ENCODE measurements around the gene UFD1. TPM values are rescaled to one million over a fixed set of nuclear protein-coding genes. Genes with fewer than 3 reads are reported as not detected.

The UFD1 gene
- total and polyA plus RNA-seq, 2 of the 4 experiments (the other 2 are of a cell fraction): 149 to 152 TPM

GRCh38 chr22:19432133-19432851, 46.7 kb downstream of the UFD1 start, which contains the start of gene MRPL40:
Gene MRPL40, plus strand, starts transcription at chr22:19432545. Its CDS starts 10 bp downstream, at chr22:19432555.
- Histone ChIP-seq H3K9ac (ENCODE audit: low read depth, low read length) (peak within 1 kb of the TSS; percentile 93), H2BK5ac (ENCODE audit: low read depth, low read length, poor library complexity, severe bottlenecking) (peak within 1 kb of the TSS; percentile 96), H3K23ac (ENCODE audit: low read depth, low read length) (peak within 1 kb of the TSS; percentile 99), H2BK120ac (ENCODE audit: low read depth, low read length) (peak within 1 kb of the TSS; percentile 71; the same call in 1 of the 2 replicates), H3K4me3 (ENCODE audit: insufficient read depth, low read depth, low read length) (peak within 1 kb of the TSS; percentile 81), H3K14ac (replicated peaks; ENCODE audit: low read depth, low read length) (peak within 1 kb of the TSS; percentile 99), H3K36me3 (ENCODE audit: control insufficient read depth, insufficient read depth, low read length) (peaks cover 13% of the 10 kb centered on the region), H2AFZ (replicated peaks; ENCODE audit: low read length, poor library complexity) (peak within 1 kb of the TSS; percentile 99), H3K56ac (ENCODE audit: extremely low read depth, insufficient read depth, low read length) (peak within 1 kb of the TSS; percentile 70), H3K27ac (ENCODE audit: insufficient read depth, low read length) (peak within 1 kb of the TSS; percentile 88), H3K18ac (ENCODE audit: low read depth, low read length) (peak within 1 kb of the TSS; percentile 50), H3K9me1 (ENCODE audit: insufficient read depth, low read length) (peaks cover 4% of the 10 kb centered on the region; the same call in 1 of the 2 replicates), H4K20me1 (ENCODE audit: insufficient read depth, low read length) (peaks cover 23% of the 10 kb centered on the region), H2BK15ac (ENCODE audit: low read depth, low read length) (no peak within 1 kb of the TSS), H3K79me1 (ENCODE audit: low read depth in 1 of 2, low read length in 2 of 2) (peaks cover 11 to 66% of the 10 kb centered on the region in 2 experiments; a peak in 3 of 4 replicates), H2AK5ac (ENCODE audit: low read depth, low read length) (peak within 1 kb of the TSS; percentile 90), H4K91ac (ENCODE audit: insufficient read depth, low read depth, low read length) (peak within 1 kb of the TSS; percentile 90), H3K9me3 (ENCODE audit: control insufficient read depth, insufficient read depth, low read length) (no peaks in the 10 kb centered on the region), H3K27me3 (ENCODE audit: control insufficient read depth, insufficient read depth, low read length) (no peaks in the 10 kb centered on the region), H2BK20ac (ENCODE audit: low read depth, low read length) (no peak within 1 kb of the TSS), H3K4me1 (ENCODE audit: control insufficient read depth, insufficient read depth, low read length) (peaks cover 3% of the 10 kb centered on the region), H3K4ac (ENCODE audit: low read depth, low read length) (peak within 1 kb of the TSS; percentile 99), H3K4me2 (ENCODE audit: low read depth, low read length) (peak within 1 kb of the TSS; percentile 78), H2AK9ac (replicated peaks; ENCODE audit: low read depth, low read length, poor library complexity) (peak within 1 kb of the TSS; percentile 99), H4K5ac (ENCODE audit: low read depth, low read length) (peak within 1 kb of the TSS; percentile 86), H4K8ac (ENCODE audit: low read depth in 2 of 2, low read length in 2 of 2) (peak within 1 kb of the TSS; percentile 92 to 99)
- DNase-seq (peak; percentile 93), ATAC-seq (ENCODE audit: low read depth) (peak; percentile 90)
- no TSS peak for BruUV-seq (replicated peaks)
- POLR2A ChIA-PET (ENCODE audit: unreplicated experiment): no interaction called here
- dilution Hi-C loops (cut with HindIII; ENCODE audit: low sequenced_read_pairs, unreplicated experiment): no loop called here
- intact Hi-C loops (cut with micrococcal nuclease): no loop called here
- WGBS, 2 experiments (ENCODE audit: extremely low coverage in 2 of 2, insufficient read length in 1 of 2): 0% methylated on average over 49 of the region's 74 CpGs; no CpG with 5 or more reads in 1 of the 2 experiments
- TF ChIP-seq MAFK (IDR thresholded peaks at IDR 0.05; ENCODE audit: low read depth, low read length) (no peak), RAD21 (IDR thresholded peaks at IDR 0.05; ENCODE audit: low read length) (no peak), USF2 (IDR thresholded peaks at IDR 0.05; ENCODE audit: low read depth, low read length) (peak; percentile 57), MAZ (IDR thresholded peaks at IDR 0.05; ENCODE audit: borderline replicate concordance, low read depth, low read length) (peak; percentile 95; the same call in 1 of the 2 replicates), RFX5 (IDR thresholded peaks at IDR 0.05; ENCODE audit: low read depth, low read length) (no peak), MXI1 (IDR thresholded peaks at IDR 0.05; ENCODE audit: borderline replicate concordance, low read depth, low read length) (peak; percentile 87), BHLHE40 (IDR thresholded peaks at IDR 0.05; ENCODE audit: low read depth, low read length) (peak; percentile 40; the same call in 1 of the 2 replicates), POLR2A (IDR thresholded peaks at IDR 0.05; ENCODE audit: low read depth, low read length) (peak; percentile 77), CHD1 (IDR thresholded peaks at IDR 0.05; ENCODE audit: low read depth, low read length) (peak; percentile 88), CTCF (conservative IDR thresholded peaks at IDR 0.05; ENCODE audit: low read depth, low read length) (0 out of 2 replicates have a peak, but pooled peaks have one; percentile 11), CEBPB (IDR thresholded peaks at IDR 0.05; ENCODE audit: low read depth, low read length) (no peak), RCOR1 (IDR thresholded peaks at IDR 0.05; ENCODE audit: insufficient replicate concordance, low read length) (no peak)
- in situ Hi-C loops (cut with MboI; ENCODE audit: low sequenced_read_pairs): no loop called here
- CTCF ChIA-PET: no interaction called here
